Osteoblast (primary cell): Measurements from ENCODE around the gene FXYD2. TPM values are rescaled to one million over a fixed set of nuclear protein-coding genes. Genes with fewer than 3 reads are reported as not detected.

Experiments used
- DNase-seq: peaks from one replicate; pipeline ENCODE4 v3.0.0; 2011; ENCODE audit warnings: low spot score, mixed read lengths; ENCODE audit not compliant: insufficient read length; ENCODE audit errors: missing footprints
- H2AFZ ChIP-seq: 2 replicates; pipeline ENCODE4 v1.6.0; 2011; ENCODE audit warnings: mild to moderate bottlenecking, low read length
- H3K27ac ChIP-seq: 2 replicates; pipeline ENCODE4 v1.5.1; 2011; ENCODE audit warnings: mild to moderate bottlenecking, low read depth, low read length, moderate library complexity
- H3K27me3 ChIP-seq: 2 replicates; pipeline ENCODE4 v1.6.0; 2012; ENCODE audit warnings: mild to moderate bottlenecking, control low read depth, inconsistent platforms, low read length, moderate library complexity; ENCODE audit not compliant: insufficient read depth
- H3K36me3 ChIP-seq: 2 replicates; pipeline ENCODE4 v1.5.1; 2011; ENCODE audit warnings: mild to moderate bottlenecking, low read length, control low read depth, moderate library complexity; ENCODE audit not compliant: insufficient read depth
- H3K4me1 ChIP-seq: 2 replicates; pipeline ENCODE4 v1.5.1; 2011; ENCODE audit warnings: mild to moderate bottlenecking, low read length, control low read depth, moderate library complexity; ENCODE audit not compliant: insufficient read depth
- H3K4me2 ChIP-seq: 2 replicates; pipeline ENCODE4 v1.6.0; 2011; ENCODE audit warnings: mild to moderate bottlenecking, low read length; ENCODE audit not compliant: insufficient read depth
- H3K4me3 ChIP-seq: fragments of 200-600 bp; sonication (generic); 3 replicates; pipeline ENCODE4 v1.5.1; 2012; ENCODE audit warnings: mild to moderate bottlenecking, low read length, inconsistent platforms; ENCODE audit not compliant: insufficient read depth
- H3K79me2 ChIP-seq: 2 replicates; pipeline ENCODE4 v1.6.0; 2012; ENCODE audit warnings: mild to moderate bottlenecking, low read length, control low read depth, inconsistent platforms; ENCODE audit not compliant: insufficient read depth
- H3K9me3 ChIP-seq: 2 replicates; pipeline ENCODE4 v1.5.1; 2011; ENCODE audit warnings: low read depth, low read length, control low read depth
- H4K20me1 ChIP-seq: 2 replicates; pipeline ENCODE4 v1.6.0; 2012; ENCODE audit warnings: mild to moderate bottlenecking, low read length, control low read depth; ENCODE audit not compliant: insufficient read depth
- total RNA-seq: library from RNA; depleted of rRNA; stranded (reverse); fragments of >200 nt; gene quantifications from 2 replicates; pipeline ENCODE4 v1.2.3, GENCODE V29; 2012
- TF ChIP-seq, protein P1 (sequence below): IDR thresholded peaks from 2 replicates; pipeline ENCODE4 v1.5.1; 2011; ENCODE audit warnings: mild to moderate bottlenecking, low read depth, low read length, moderate library complexity; ENCODE audit errors: extremely low read depth

The FXYD2 gene
- total RNA-seq, 1 donor: not detected

DNA sequence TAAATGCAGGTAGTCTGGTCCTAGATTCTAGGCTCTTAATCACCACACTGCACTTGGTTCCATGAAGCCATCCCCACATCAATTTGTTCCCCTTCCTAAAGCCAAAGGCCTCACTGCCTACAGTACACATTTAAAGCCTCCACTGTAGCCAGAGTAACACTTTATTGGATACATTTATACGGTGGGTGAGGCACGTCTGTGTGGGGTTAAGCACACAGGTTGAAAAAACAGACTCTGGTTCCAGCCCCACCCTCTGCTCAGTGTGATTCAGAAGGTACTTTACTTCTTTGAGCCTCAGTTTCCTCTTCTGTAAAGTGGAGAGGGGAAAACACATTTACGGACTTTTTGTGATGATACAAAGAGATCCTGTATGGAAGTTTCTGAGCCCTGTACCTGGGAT, 50.0 kb downstream of the FXYD2 start:
- no peak overlapping the region for H3K4me2 ChIP-seq
- H3K4me3 ChIP-seq: no peak overlapping the region
- no peaks in the 10 kb centered on the region for H3K4me1 ChIP-seq
- H4K20me1 ChIP-seq: no peaks in the 10 kb centered on the region
- no peak for DNase-seq
- H2AFZ ChIP-seq: no peak overlapping the region
- H3K27ac ChIP-seq: no peak overlapping the region
- TF ChIP-seq, protein P1, sequence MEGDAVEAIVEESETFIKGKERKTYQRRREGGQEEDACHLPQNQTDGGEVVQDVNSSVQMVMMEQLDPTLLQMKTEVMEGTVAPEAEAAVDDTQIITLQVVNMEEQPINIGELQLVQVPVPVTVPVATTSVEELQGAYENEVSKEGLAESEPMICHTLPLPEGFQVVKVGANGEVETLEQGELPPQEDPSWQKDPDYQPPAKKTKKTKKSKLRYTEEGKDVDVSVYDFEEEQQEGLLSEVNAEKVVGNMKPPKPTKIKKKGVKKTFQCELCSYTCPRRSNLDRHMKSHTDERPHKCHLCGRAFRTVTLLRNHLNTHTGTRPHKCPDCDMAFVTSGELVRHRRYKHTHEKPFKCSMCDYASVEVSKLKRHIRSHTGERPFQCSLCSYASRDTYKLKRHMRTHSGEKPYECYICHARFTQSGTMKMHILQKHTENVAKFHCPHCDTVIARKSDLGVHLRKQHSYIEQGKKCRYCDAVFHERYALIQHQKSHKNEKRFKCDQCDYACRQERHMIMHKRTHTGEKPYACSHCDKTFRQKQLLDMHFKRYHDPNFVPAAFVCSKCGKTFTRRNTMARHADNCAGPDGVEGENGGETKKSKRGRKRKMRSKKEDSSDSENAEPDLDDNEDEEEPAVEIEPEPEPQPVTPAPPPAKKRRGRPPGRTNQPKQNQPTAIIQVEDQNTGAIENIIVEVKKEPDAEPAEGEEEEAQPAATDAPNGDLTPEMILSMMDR: no peak
- H3K36me3 ChIP-seq: no peaks in the 10 kb centered on the region
- no peaks in the 10 kb centered on the region for H3K9me3 ChIP-seq
- peaks cover 2% of the 10 kb centered on the region for H3K27me3 ChIP-seq
- H3K79me2 ChIP-seq: no peaks in the 10 kb centered on the region

DNA sequence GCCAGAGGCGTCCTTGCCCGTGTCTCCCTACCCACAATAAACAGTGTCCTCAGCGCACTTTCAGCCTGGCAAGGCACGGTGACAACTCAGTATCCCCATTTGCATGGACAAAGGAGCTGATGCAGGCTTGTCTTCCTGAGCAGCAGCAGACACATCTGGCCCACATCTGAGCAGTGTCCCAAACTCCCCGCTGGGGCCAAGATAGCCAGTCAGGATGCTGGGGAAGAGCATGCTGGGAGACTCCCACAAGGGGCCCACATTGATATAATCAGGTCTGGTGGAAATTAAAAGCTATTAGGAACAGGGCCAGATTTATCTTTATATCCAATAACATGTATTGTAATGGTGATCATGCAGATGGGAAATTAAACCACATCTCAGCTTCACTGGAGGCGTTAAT, 52.2 kb downstream of the FXYD2 start:
- Histone ChIP-seq H3K27ac (no peak overlapping the region), H3K9me3 (no peaks in the 10 kb centered on the region), H3K27me3 (no peaks in the 10 kb centered on the region), H3K4me2 (no peak overlapping the region), H4K20me1 (no peaks in the 10 kb centered on the region), H3K4me1 (no peaks in the 10 kb centered on the region), H2AFZ (no peak overlapping the region), H3K36me3 (no peaks in the 10 kb centered on the region), H3K79me2 (no peaks in the 10 kb centered on the region), H3K4me3 (no peak overlapping the region)
- no peak for DNase-seq
- TF ChIP-seq, protein P1: no peak

DNA sequence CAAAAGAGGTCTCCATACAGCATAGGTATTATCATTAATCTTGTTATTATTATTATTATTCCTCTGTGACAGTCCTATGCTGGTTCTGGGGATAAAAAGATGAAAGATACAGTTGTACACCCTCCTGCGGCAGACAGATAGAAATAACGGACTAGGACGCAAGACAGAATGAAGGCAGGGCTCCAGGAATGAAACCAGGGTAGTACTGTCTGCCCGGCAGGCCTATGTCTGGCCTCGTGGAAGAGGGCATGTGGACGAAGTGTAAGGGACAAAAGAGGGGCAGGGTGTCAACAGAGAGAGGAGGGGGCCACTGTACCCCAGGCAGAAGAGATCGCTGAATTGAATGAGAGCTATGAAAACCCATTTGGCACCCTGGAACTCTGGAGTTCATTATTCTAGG, 52.7 kb downstream of the FXYD2 start:
- Histone ChIP-seq H3K4me2 (no peak overlapping the region), H3K79me2 (no peaks in the 10 kb centered on the region), H3K9me3 (no peaks in the 10 kb centered on the region), H2AFZ (no peak overlapping the region), H4K20me1 (no peaks in the 10 kb centered on the region), H3K4me3 (no peak overlapping the region), H3K36me3 (no peaks in the 10 kb centered on the region), H3K4me1 (no peaks in the 10 kb centered on the region), H3K27ac (no peak overlapping the region), H3K27me3 (no peaks in the 10 kb centered on the region)
- no peak for DNase-seq
- TF ChIP-seq, protein P1: no peak

DNA sequence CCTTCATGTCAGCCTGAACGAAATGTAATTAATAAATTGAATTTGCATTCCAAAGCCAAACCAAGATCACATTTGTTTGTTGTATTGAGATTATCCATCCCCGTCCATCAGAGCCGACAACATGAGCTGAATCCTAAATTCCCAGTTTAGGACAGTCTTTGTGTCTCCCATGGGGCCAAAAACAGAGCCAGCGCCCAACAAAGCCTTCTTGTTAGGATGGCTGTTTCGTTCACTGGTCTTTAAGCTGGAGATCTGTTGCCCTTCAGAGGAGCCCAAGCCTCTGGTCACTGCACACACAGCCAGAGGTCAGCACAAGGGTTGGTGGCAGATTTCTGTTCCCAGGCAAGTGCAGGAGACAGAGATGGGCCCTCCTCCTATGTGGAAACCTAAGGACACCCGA, 53.3 kb downstream of the FXYD2 start:
- Histone ChIP-seq H4K20me1 (no peaks in the 10 kb centered on the region), H3K4me2 (no peak overlapping the region), H3K79me2 (no peaks in the 10 kb centered on the region), H3K9me3 (no peaks in the 10 kb centered on the region), H3K4me1 (no peaks in the 10 kb centered on the region), H3K4me3 (no peak overlapping the region), H3K27me3 (no peaks in the 10 kb centered on the region), H3K36me3 (no peaks in the 10 kb centered on the region), H2AFZ (no peak overlapping the region), H3K27ac (no peak overlapping the region)
- no peak for DNase-seq
- TF ChIP-seq, protein P1: no peak
